ENCODE measurements around the gene DNMT3B. TPM values are rescaled to one million over a fixed set of nuclear protein-coding genes. Genes with fewer than 3 reads are reported as not detected.

Gene DNMT3B
- total and polyA plus RNA-seq, 9 of the 15 experiments (the other 6 are each of a cell fraction or from before 2014, with no cell fraction given): 9.3 to 74.8 (median 49.1) TPM

DNA sequence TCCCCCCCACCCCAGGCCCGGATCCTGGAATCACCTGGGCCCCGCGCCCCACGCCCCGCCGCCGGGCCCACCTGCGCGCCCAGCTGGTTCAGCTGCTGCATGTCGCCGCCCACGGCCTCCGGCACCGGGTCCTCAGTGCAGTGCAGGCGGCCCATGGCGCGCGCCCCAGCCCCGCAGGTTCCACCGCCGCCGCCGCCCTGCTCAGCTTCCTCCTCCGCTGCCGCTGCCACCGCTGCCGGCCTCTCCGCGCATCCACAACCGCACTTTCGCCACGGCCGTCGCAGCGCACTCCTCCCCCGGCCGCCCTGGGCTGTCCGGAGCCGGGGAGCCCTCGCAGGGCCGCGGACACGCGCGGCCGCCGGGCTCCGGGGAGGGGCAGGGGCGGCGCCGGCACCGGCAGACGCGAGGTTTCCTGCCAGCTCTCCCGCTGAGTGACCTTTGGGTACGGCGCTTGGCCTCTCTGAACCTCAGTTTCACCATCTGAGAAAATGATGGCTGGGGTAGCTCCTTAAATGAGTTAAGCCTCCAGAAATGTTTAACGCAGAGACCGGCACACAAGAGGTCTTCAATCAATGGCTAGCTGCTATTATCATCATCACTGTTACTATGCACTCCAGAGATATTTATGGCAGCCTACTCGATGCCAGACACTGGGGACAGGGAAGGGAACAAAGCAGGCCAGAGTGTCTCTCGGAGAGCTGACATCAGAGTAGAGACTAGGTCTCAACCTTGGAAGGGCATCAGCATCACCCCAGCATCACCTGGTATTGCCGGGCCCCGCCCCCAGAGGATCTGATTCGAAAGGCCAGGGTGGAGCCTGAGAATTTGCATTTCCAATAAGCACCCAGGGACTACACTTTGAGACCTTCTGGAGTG lies 18.7 kb upstream of the DNMT3B start, which contains the start of gene COMMD7 (continued):
- TF ChIP-seq ZNF639 (CRISPR knock-in tag; conservative IDR thresholded peaks at IDR 0.05 in 1 of 2, IDR thresholded peaks at IDR 0.05 in 1 of 2) (0 out of 4 replicates have a peak, but pooled peaks of 1 of the 2 experiments have one; percentile 72), YBX1 (IDR thresholded peaks at IDR 0.05) (no peak), GMEB1 (CRISPR knock-in tag; IDR thresholded peaks at IDR 0.05) (peak; percentile 66), ZNF311 (CRISPR knock-in tag; IDR thresholded peaks at IDR 0.05) (no peak), LCOR (CRISPR knock-in tag; IDR thresholded peaks at IDR 0.05) (no peak), ZBTB34 (CRISPR knock-in tag; IDR thresholded peaks at IDR 0.05) (no peak), SMARCC2 (IDR thresholded peaks at IDR 0.05; ENCODE audit: low read depth) (no peak), GTF2E2 (tag; IDR thresholded peaks at IDR 0.05) (0 out of 2 replicates have a peak, but pooled peaks have one; percentile 42), MYNN (IDR thresholded peaks at IDR 0.05) (no peak), MYNN (CRISPR knock-in tag; IDR thresholded peaks at IDR 0.05) (no peak), GTF2A2 (tag; IDR thresholded peaks at IDR 0.05) (no peak), ZFP1 (CRISPR knock-in tag; IDR thresholded peaks at IDR 0.05) (no peak)
- TF ChIP-seq, protein P1, sequence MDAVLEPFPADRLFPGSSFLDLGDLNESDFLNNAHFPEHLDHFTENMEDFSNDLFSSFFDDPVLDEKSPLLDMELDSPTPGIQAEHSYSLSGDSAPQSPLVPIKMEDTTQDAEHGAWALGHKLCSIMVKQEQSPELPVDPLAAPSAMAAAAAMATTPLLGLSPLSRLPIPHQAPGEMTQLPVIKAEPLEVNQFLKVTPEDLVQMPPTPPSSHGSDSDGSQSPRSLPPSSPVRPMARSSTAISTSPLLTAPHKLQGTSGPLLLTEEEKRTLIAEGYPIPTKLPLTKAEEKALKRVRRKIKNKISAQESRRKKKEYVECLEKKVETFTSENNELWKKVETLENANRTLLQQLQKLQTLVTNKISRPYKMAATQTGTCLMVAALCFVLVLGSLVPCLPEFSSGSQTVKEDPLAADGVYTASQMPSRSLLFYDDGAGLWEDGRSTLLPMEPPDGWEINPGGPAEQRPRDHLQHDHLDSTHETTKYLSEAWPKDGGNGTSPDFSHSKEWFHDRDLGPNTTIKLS (IDR thresholded peaks at IDR 0.05; ENCODE audit: borderline replicate concordance, low read depth): 0 out of 2 replicates have a peak, but pooled peaks have one; percentile 30
- TF ChIP-seq, protein P2, sequence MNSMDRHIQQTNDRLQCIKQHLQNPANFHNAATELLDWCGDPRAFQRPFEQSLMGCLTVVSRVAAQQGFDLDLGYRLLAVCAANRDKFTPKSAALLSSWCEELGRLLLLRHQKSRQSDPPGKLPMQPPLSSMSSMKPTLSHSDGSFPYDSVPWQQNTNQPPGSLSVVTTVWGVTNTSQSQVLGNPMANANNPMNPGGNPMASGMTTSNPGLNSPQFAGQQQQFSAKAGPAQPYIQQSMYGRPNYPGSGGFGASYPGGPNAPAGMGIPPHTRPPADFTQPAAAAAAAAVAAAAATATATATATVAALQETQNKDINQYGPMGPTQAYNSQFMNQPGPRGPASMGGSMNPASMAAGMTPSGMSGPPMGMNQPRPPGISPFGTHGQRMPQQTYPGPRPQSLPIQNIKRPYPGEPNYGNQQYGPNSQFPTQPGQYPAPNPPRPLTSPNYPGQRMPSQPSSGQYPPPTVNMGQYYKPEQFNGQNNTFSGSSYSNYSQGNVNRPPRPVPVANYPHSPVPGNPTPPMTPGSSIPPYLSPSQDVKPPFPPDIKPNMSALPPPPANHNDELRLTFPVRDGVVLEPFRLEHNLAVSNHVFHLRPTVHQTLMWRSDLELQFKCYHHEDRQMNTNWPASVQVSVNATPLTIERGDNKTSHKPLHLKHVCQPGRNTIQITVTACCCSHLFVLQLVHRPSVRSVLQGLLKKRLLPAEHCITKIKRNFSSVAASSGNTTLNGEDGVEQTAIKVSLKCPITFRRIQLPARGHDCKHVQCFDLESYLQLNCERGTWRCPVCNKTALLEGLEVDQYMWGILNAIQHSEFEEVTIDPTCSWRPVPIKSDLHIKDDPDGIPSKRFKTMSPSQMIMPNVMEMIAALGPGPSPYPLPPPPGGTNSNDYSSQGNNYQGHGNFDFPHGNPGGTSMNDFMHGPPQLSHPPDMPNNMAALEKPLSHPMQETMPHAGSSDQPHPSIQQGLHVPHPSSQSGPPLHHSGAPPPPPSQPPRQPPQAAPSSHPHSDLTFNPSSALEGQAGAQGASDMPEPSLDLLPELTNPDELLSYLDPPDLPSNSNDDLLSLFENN (IDR thresholded peaks at IDR 0.05; ENCODE audit: low read depth in 2 of 2, low read length in 2 of 2): no peak

All from K562 (cell line).